Caki2 (cell line): Measurements from ENCODE around the gene MTG2. TPM values are rescaled to one million over a fixed set of nuclear protein-coding genes. Genes with fewer than 3 reads are reported as not detected.

Experiments used
- DNase-seq: peaks from one replicate; pipeline ENCODE4 v3.0.0-alpha.2; 2015; ENCODE audit warnings: low read depth
- in situ Hi-C: cut with HindIII; loops from 2 replicates; pipeline ENCODE4 v1.10.0; 2016; ENCODE audit warnings: low sequenced_read_pairs, low pct_unique_long_range_greater_than_20kb, mixed read lengths
- total RNA-seq: library from RNA; depleted of rRNA; stranded (reverse); fragments of >200 nt; shearing (Covaris generic); gene quantifications from 2 replicates; pipeline ENCODE4 v1.2.3, GENCODE V29; 2014; ENCODE audit warnings: low replicate concordance

MTG2 gene
- total RNA-seq, 1 experiment from 2014 or later: 21.8 TPM

GRCh38 chr20:62234339-62234738, 51.5 kb downstream of the MTG2 start:
- in situ Hi-C loops: no loop called here
- DNase-seq: no peak

DNA sequence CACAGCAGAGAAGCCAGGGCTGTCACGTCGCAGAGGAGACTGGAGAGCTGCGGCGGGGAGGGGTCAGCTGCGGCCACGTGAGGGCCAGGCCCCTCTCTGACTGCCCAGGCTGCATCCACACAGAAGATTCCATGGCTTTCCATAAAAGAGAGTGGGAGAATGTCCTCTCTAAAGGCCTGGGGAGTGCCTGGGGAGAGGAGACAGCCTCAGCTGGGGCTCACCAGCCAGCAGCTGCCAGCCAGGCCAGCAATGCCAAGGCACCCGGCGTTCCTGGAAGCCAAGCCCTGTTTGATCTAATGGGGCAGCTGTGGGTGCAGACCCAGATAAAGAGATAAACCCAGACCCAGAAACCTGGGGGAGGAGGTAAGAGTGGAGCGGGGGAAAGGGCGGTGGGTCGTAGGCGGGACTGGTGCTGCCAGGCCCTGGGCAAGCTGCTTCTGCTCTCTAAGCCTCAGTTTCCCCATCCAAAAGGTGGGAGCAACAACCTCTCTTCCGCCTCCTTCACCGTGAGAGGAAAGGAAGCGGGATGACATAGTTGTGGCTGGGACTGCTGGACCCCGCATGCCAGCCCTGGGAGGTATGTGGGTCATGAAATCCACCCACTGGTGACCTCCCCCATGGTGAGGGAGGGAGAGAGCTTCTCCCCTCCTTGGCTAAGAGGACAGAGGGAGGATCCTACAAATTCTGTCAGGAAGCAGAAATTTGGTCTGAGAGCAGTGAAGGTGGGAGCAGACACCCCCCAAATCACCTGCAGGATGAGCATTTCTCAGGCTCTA, 52.4 kb downstream of the MTG2 start:
- in situ Hi-C loops: no loop called here
- no peak for DNase-seq

DNA sequence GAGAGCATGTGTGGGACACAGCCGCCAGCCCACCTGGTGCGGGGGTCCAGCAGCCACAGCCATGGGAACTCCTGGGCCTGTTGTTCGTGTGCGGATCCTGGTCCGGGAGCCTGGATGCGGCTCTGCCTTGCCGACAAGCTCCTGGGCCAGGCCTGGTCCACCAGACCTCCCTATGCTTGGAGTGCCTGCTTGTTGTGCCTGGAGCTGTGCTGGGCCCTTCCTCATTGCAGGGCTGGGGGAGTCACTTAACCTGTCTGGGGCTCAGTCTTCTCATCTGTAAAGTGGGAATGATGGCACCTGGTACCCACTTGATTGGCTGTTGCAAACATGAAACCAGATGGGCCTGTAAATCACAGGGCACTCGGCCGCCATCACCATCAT, 52.9 kb downstream of the MTG2 start:
- in situ Hi-C loops: no loop called here
- no peak for DNase-seq

DNA sequence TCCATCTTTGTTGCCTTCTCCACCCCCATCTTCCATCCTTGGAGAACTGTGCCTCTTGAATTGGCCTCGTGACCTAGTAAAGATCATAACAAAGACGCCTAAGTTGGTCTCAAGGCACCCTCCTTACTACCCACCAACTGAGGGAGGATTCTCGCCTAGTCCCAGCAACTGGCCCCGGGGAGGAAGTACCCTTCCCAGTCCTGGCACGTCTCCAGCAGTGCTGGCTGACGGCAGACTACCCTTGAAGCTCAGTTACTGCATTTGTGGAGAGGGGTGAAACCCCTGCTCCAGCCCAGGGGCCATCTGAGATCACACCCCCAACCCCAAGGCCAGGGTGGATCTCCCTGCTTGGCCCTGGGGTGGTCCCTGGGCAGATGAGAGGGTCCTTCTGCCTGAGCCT, 53.4 kb downstream of the MTG2 start:
- in situ Hi-C loops: no loop called here
- no peak for DNase-seq

- in situ Hi-C loops: no loop called here
- DNase-seq: no peak
These were observed 54.1 kb downstream of the MTG2 start for GRCh38 chr20:62236766-62237513.

- in situ Hi-C loops: no loop called here
- DNase-seq: no peak
These were observed 54.6 kb downstream of the MTG2 start for GRCh38 chr20:62237514-62237800.

DNA sequence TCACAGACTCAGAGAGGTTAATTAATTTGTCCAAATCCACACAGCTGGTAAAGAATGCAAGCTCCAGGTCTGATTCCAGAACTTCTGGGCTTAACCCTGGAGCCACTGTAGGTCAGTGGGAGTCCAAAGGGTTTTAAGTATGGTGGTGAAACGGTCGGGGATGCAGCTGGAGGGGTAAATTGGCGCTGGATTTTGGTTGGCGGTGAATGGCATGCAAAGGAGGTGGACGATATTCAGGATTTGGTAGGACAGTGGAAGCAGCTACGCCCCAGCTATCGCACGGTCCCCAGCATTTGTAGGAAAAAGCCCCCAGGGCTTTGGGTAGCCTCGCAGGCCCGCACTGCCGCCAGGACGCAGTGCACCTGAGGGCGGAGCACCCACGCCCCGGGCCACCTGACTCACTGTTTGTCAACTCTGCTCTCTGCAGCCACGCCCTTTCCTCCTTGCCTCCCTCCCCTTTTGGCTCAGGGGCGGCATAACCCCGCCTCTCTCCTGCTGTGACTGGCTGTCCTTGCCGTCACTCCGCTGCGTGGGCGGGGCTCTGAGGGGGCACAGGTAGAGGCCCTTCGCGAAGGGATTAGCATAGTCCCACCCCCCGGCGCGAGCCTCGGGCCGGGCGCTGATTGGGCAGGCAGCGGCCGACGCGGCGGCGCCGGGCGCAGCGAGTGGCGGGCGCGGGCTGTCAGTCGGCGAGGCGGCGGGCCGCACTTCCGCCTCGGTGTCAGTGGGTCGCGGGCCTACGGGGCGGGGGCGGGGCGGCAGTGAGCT, 55.2 kb downstream of the MTG2 start, which contains the start of gene OSBPL2:
Gene OSBPL2 (plus strand): TSS at position 721 of the 768 bp plus-strand sequence. CDS start 17,664 bp downstream, outside the sequence.
- peak; percentile 100 for DNase-seq
- in situ Hi-C loops: no loop called here

GRCh38 chr20:62238569-62239277, 55.9 kb downstream of the MTG2 start:
- in situ Hi-C loops: no loop called here
- no peak for DNase-seq

GRCh38 chr20:62239278-62239879, 56.6 kb downstream of the MTG2 start:
- DNase-seq: no peak
- in situ Hi-C loops: no loop called here

DNA sequence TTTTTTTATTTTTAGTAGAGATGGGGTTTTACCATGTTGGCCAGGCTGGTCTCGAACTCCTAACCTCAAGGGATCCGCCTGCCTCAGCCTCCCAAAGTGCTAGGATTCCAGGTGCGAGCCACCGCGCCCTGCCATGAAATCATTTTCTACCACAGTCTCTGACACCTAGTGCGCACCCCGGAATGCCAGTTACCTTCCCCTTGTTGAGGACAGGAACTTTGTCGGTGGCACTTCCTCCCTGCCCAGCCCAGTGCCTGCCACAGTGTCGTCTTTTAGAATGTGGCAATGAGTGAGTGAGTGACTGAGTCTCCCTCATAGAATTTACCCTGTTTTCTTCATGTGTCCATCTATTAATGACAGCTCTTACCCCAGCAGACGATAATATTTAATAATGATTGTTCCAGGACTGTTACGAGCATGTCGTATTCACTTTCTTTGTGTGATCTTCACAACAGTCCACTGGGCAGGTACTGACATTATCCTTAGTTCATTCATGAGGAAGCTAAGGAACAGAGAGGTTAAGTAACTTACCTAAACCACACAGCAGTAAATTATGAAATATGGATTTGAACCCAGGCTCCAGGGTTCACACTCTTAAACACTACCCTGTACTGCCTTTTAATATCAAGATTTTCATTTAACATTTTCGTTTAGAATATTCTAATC, 57.3 kb downstream of the MTG2 start:
- in situ Hi-C loops: no loop called here
- DNase-seq: no peak

DNA sequence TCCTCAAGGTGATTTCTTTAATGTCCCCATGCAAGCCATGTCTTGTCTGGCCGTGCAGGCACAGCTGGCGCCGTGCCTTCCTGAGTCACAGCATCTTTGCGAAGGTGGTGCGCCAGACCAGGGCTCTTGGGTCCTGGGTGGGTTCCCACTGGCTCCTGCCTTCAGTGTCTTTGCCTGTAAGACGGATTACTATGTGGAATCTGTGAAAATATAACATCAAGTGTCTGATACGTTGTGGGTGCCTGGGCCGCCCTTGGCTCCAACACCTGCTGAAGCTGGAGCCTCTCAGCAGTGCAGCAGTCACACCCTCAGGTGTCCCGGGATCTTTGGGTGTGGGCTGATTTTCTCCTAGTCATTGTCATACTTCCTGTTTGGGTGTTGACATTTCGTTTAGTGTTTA, 58.7 kb downstream of the MTG2 start:
- no peak for DNase-seq
- in situ Hi-C loops: no loop called here

GRCh38 chr20:62242176-62242575, 59.3 kb downstream of the MTG2 start:
- in situ Hi-C loops: no loop called here
- DNase-seq: no peak

DNA sequence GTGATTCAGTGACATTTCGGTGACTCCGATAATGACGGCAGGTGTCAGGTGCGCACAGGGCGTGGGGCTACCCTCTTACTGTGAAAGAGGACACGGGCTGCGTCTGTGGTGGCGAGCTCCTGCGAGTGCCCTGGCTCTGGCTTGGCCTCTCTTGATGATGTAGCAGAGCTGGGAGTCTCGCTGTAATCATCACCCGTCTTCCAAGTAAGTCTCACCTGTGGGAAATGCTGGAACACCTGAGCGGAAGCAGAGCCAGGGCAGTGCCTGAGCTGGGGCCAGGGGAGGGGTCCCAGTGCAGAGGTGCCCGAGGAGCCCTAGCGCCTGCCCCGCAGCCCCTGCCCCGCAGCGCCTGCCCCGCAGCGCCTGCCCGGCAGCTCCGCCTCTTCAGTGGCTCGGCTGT, 60.3 kb downstream of the MTG2 start:
- DNase-seq: no peak
- in situ Hi-C loops: no loop called here

- in situ Hi-C loops: no loop called here
- no peak for DNase-seq
These were observed 61.2 kb downstream of the MTG2 start for GRCh38 chr20:62243906-62244515.

DNA sequence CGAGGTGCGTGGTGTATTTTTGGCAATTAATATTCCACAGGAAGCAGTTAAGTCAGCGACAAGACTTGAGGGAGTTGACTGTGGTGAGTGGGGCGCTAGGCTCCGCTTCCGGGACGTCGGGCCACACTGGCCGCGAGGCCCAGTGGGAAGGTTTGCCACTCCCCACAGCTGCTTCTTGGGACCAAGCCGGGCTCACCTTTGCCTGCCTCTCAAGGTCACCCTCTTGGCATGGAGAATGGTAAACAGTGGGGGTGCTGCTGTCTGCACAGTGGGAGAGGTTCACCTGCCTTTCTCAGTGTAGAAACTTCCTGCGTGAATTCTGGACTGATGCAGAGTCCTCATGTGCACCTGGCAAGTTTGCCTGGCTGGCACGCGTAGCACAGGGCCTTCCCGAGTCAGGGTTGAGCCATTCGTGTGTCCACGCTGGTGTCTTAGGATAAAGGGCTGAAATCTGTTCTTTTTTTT, 61.8 kb downstream of the MTG2 start:
- in situ Hi-C loops: no loop called here
- DNase-seq: no peak

DNA sequence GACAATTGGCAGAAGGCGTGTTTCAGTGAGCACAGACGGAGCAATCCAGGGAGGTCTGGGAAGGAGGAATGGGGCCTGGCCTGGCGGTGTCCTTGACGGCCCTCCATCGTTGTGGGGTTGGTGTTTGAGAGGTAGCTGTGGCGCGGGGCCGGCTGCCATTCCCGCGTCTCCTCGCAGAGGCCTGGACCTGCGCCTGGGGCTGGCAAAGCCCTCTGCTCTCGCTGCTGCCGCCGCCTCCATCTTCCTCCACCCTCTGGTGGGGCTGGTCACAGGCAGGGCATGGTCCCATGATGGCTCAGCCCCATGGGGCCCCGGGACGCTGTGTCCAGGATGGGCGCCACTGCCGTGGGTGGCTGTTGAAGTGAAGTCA, 63.1 kb downstream of the MTG2 start:
- in situ Hi-C loops: no loop called here
- DNase-seq: no peak

GRCh38 chr20:62246431-62246830, 63.6 kb downstream of the MTG2 start:
- in situ Hi-C loops: no loop called here
- DNase-seq: no peak
